HG03521 (cell line): ENCODE data around the gene PCGF3.
"Not testable (repeated sequence)": the region's sequence is repeated elsewhere in the genome, so short reads cannot be mapped to it uniquely, and the experiment has no call there.

ENCODE experiments used
- ATAC-seq: cut with Tn5 transposase; IDR thresholded peaks from one replicate; pipeline ENCODE4 v1.9.1; 2021; ENCODE audit warnings: mild to moderate bottlenecking, moderate library complexity; ENCODE audit not compliant: unreplicated experiment

PCGF3 gene

GRCh38 chr4:776743-777441, 71.3 kb downstream of the PCGF3 start:
- ATAC-seq: no peak

DNA sequence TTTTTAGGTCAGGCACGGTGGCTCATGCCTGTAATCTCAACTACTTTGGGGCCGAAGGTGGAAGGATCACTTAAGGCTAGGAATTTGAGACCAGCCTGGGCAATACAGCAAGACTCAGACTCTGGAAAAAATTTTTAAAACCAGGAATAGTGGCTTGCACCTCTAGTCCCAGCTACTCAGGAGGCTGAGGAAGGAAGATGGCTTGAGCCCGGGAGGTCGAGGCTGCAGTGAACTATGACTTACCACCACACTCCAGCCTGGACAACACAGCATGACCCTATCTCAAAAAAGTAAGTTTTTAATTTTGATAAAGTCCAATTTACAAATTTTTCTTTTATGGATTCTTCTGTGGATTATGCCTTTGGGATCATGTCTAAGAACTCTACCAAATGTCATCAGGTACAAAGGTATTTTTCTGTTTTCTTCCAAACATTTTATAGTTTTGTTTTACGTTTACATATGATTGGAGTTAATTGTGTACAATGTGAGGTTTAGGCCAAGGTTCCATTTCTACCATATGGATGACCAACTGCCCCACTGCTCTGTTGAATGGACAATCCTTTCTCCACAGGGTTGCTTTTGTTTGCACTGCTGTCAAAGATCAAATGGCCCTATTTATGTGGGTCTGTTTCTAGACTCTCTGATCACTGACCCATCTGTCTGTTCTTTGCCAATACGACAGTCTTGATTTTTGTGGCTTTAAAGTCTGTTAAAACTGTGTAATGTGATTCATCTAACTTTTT, 72.1 kb downstream of the PCGF3 start:
- no peak for ATAC-seq

GRCh38 chr4:779555-779954, 73.9 kb downstream of the PCGF3 start:
- no peak for ATAC-seq

GRCh38 chr4:780255-780654, 74.6 kb downstream of the PCGF3 start:
- ATAC-seq: not testable (repeated sequence)

- ATAC-seq: no peak
Measured at GRCh38 chr4:780716-781492, 75.3 kb downstream of the PCGF3 start.

DNA sequence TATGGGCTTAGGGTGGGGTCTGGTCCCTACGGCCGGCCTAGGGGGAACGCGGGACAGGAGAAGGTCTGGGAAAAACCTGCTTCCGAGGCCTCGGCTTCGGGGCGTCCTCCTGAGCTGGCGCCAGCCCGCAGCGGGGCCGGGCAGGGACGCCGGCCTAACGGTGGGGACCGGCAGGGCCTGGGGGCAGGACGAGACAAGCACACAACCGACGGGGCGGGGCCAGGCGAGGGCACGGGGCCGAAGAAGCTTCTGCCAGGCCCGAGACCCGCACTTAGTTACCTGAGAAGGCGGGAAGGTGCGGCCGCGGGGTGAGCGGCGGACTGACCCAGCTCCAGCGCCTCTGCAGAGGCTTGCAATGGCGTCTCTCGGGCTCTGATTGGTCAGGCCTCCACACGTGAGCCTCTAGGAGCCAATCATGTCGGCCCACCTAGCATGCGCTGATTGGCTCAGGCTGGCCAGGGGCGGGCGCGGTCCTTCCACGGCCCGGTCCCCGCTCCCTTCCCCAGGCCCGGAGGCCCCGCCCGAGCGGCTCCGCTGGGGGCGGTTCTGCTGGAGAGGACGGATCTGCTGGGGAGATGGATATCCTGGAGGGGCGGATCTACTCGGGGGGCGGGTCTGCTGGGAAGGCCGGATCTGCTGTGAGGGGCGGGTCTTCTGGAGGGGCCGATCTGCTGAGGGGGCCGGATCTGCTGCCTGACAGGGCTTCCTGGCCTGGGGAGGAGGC, 76.0 kb downstream of the PCGF3 start:
- ATAC-seq: peak; percentile 95

DNA sequence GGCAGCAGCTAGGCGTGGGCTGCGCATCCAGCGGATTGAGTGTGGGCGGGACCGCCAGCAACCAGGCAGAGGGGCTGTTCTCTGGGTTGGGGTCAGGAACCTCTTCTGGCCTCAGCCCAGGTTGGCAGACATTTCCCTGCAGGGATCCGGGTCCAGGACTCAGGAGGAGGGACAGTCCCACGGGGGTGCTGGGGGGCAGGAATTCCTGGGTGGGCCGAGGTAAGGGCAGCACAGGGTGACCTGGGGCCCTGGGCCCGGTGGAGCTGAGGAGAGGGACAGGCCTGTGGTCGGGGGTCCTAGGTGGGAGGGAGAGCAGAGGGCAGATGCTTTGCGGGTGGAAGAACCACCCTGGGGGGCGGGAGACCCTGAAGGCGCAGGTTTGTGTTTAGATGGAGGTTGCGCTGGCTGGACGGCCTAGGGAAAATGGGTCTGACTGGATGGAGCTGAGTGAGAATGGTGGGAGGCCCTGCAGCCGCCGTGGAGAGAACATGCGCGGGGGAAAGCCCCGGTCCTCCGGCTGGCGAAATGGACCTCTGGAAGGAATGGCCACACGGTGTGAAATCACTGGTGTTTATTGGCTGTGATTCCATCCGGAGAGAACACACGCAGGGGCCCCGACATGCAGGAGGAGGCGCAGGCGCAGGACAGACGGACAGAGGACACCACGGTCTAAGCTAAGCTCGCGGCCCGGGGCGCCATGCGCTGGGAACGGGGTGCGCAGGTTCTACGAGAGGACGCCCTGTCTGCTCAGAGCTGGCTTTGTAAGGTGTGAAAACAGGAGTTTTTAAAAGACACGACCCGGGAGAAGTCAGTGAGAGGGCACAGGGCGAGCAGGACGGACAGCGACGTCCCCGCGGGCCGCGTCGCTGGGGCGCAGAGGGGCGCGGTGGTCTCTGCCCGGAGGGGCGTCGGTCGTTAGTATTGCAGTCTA, 79.0 kb downstream of the PCGF3 start:
- ATAC-seq: no peak

DNA sequence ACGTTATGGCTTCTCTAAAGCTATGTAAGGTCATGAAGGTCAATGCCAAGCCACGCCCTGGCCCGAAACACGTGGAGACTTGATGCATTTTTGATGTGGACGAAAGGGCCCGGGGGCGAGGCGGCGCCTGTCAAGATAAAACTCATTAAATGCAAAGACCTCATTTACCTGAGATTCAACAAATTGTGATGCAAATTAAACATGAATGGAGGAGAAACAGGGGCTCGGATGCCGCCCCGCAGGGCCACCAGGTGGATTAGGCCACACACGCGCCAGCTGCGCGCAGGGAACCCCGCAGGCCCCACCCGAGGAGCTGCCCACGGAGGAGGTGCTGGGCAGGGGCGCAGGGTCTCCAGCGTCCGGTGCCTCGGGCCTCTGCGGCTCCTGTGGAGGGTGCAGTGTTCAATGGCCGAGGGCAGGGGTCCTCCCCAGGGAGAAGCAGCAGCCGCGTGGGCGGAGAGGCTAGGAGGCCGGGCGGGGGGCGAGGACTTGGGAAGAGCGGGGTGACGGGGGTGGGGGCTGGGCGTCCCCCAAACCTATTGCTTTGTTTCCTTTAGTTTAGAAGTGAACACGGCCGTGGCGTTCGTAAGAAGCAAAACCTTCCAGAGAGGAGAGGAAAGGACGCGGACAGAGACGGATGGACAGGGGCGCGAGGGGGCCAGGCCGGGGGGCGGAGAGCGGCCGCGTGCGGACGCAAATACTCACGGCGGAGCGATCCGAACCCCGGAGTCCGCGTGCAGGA, 79.9 kb downstream of the PCGF3 start:
- ATAC-seq: no peak

GRCh38 chr4:786074-786741, 80.6 kb downstream of the PCGF3 start:
- ATAC-seq: no peak

GRCh38 chr4:786861-787300, 81.2 kb downstream of the PCGF3 start:
- ATAC-seq: no peak

DNA sequence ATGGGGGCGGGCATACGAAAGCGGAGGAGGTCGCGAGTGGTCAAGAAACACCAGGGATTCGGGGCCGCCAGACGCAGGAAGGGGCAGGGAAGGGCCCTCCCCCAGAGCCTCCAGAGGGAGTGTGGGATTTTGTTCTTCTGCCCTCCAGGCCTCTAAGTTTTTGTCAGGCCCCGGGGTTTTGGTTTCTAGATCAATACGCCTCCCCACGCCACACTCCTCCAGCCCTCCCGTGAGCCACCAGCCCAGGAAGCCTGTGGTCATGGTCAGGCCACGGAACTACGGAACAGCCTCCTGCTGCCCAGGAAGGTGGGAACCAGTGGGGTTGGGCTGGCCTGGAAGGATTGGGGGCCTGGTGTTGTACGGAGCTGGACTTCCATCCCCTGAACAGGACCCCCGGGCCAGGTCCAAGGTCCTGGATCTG, 81.9 kb downstream of the PCGF3 start:
- no peak for ATAC-seq

DNA sequence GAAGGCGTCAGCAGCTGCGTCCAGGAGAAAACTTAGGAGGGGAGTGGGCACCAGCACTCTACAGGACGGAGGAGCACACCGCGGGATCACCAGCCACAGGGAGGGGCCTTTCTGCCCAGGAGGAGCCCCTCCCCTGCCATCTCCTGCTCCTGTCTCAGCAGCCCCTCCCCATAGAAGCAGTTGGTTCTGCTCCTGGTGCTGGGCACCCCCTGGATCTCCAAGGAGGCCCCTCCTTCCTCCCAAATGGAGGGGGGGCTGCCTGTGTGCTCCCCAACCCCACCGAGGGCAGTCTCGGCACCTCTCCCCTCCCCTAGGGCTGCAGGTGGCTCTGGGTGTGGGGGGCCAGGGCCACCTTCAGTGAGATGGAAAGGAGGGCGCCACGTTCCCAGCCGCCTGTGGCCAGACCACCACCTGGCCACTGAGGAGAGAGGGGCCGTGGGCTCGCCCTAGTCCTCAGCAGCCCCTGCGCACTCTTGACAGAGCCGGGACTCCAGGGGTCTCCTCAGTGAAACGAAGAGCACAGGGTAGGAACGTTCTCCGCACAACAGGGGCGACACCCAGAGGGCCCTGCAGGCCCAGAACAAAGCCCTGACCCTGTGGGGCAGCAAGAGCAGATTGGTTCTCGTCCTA, 82.5 kb downstream of the PCGF3 start:
- no peak for ATAC-seq

GRCh38 chr4:788636-789297, 83.1 kb downstream of the PCGF3 start:
- ATAC-seq: no peak

GRCh38 chr4:789571-790465, 84.2 kb downstream of the PCGF3 start:
- no peak for ATAC-seq

DNA sequence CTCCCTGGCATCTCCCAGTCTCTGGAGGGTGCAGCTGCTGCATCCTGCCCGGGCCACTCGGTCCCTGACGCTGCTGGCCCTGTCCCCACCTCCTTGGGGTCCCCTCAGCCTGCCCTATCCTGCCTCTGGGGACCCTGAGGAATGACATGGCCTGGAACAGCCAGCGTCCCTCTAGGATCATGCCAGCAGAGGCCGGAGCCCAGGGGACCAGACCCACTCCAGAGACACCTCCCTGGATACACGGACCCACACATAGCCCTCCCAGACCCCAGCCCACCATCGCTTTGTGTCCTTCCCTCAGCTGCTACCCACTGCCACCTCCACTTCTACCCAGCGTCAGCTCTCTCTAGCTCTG, 84.8 kb downstream of the PCGF3 start:
- ATAC-seq: no peak

- no peak for ATAC-seq
Measured at GRCh38 chr4:791252-791897, 85.7 kb downstream of the PCGF3 start.
